ENCODE results near the gene P2RY4.

DNA sequence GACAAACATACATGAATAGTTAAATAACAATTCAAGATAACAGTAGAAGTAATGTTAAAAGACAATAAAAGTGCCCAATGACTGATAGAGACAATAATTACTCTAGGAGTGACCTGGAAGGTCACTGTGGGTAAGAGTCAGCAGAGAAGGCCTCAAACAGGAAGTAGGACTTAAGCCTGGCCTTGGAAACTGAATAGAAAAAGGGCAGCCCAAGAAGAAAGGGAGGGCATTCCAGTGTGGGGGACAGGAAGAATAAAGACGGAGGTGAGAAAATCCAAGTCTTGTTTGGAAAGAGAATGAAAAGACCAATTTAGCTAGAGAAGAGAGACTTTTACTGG lies 6.0 kb downstream of the P2RY4 start:
- TF ChIP-seq, protein P1, sequence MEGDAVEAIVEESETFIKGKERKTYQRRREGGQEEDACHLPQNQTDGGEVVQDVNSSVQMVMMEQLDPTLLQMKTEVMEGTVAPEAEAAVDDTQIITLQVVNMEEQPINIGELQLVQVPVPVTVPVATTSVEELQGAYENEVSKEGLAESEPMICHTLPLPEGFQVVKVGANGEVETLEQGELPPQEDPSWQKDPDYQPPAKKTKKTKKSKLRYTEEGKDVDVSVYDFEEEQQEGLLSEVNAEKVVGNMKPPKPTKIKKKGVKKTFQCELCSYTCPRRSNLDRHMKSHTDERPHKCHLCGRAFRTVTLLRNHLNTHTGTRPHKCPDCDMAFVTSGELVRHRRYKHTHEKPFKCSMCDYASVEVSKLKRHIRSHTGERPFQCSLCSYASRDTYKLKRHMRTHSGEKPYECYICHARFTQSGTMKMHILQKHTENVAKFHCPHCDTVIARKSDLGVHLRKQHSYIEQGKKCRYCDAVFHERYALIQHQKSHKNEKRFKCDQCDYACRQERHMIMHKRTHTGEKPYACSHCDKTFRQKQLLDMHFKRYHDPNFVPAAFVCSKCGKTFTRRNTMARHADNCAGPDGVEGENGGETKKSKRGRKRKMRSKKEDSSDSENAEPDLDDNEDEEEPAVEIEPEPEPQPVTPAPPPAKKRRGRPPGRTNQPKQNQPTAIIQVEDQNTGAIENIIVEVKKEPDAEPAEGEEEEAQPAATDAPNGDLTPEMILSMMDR (IDR thresholded peaks at IDR 0.05) = no peak
- TF ChIP-seq POLR2A (IDR thresholded peaks at IDR 0.05) (no peak), POLR2AphosphoS5 (IDR thresholded peaks at IDR 0.05) (no peak)
